Measurements from ENCODE around the gene TCERG1L.

DNA sequence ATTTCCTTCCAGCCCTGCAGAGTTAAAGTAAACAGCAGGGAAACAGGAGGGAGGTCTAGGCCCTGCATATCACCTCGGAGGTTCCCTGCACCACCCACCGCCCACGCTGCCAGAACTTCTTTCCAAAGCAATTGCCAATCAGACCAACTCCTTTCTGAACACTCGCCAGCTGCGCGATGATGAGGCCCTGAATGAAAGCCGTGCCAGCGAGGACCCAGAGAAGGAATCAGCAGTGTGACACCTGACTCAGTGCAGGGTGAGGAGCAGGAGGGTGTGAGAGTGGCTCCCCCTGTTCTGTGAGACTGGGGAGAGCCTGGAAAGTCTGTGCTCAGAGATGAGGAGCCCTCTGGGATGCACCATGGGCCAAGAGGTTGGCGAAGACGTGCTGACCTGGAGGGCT, 3.3 kb upstream of the TCERG1L start:
- TF ChIP-seq POLR2AphosphoS5 (IDR thresholded peaks at IDR 0.05; ENCODE audit: low read depth, low read length) (no peak), POLR2A (IDR thresholded peaks at IDR 0.05; ENCODE audit: low read depth, low read length) (no peak)
